H1 (cell line): ENCODE results near the gene RAPGEF6. TPM values are rescaled to one million over a fixed set of nuclear protein-coding genes. Genes with fewer than 3 reads are reported as not detected.

ENCODE experiments used
- CTCF ChIA-PET: fragments of 300-600 bp; sonication (Branson Sonifier 250); formaldehyde crosslinking; loops from one replicate; lab custom pipeline; 2021; ENCODE audit not compliant: partially characterized antibody; lab: Charles Lee
- POLR2A ChIA-PET: fragments of 300-600 bp; sonication (Branson Sonifier 250); formaldehyde crosslinking; loops from one replicate; lab custom pipeline; 2021; ENCODE audit warnings: inconsistent platforms; ENCODE audit not compliant: partially characterized antibody; lab: Charles Lee
- DNase-seq, 2 experiments: peaks; one replicate each; pipeline versions ENCODE4 v3.0.0 to v3.0.0-alpha.2; 2010 to 2022; ENCODE audit warnings: low spot score in 2 of 2, low read depth in 1 of 2, mixed read lengths in 1 of 2
- FAIRE-seq: peaks from 2 replicates; lab custom pipeline; 2011; peaks lifted over from hg19 to GRCh38; lab: Jason Lieb, UNC
- H2AFZ ChIP-seq: 2 replicates; pipeline ENCODE4 v1.8.1; 2012; ENCODE audit warnings: low read length, inconsistent platforms
- H2AK5ac ChIP-seq: 2 replicates; pipeline ENCODE4 v1.6.1; 2013; ENCODE audit warnings: low read depth, low read length
- H2BK120ac ChIP-seq: replicated peaks from 2 replicates; pipeline ENCODE3; 2013; ENCODE audit warnings: low read depth, low read length, inconsistent platforms
- H2BK12ac ChIP-seq: 2 replicates; pipeline ENCODE4 v1.6.1; 2013; ENCODE audit warnings: low read depth, low read length
- H2BK15ac ChIP-seq: 2 replicates; pipeline ENCODE4 v1.6.1; 2013; ENCODE audit warnings: low read length
- H2BK20ac ChIP-seq: 2 replicates; pipeline ENCODE4 v1.6.1; 2013; ENCODE audit warnings: low read length
- H2BK5ac ChIP-seq: 2 replicates; pipeline ENCODE4 v1.6.1; 2013; ENCODE audit warnings: low read depth, low read length
- H3K14ac ChIP-seq: 2 replicates; pipeline ENCODE4 v1.6.1; 2013; ENCODE audit warnings: inconsistent platforms; ENCODE audit not compliant: insufficient read length
- H3K18ac ChIP-seq: 2 replicates; pipeline ENCODE4 v1.6.1; 2013; ENCODE audit warnings: low read length; ENCODE audit errors: extremely low read depth
- H3K23ac ChIP-seq: 2 replicates; pipeline ENCODE4 v1.6.1; 2013; ENCODE audit warnings: inconsistent platforms; ENCODE audit not compliant: insufficient read length
- H3K23me2 ChIP-seq: 2 replicates; pipeline ENCODE4 v1.6.1; 2013; ENCODE audit warnings: low read depth, low read length
- H3K27ac ChIP-seq: 2 replicates; pipeline ENCODE4 v1.6.1; 2011; ENCODE audit warnings: low read depth, low read length, inconsistent platforms
- H3K27me3 ChIP-seq, 4 experiments: replicated peaks in 1 of 4; 1 replicate in 1 of 4; 2 replicates in 3 of 4; pipeline versions ENCODE4 v1.6.1 to v1.8.1; 2011 to 2013; ENCODE audit warnings: low read length in 3 of 4, mild to moderate bottlenecking in 3 of 4, inconsistent platforms in 2 of 4, mixed read lengths in 2 of 4, moderate library complexity in 1 of 4; ENCODE audit not compliant: control insufficient read depth in 3 of 4, insufficient read depth in 3 of 4; ENCODE audit errors: extremely low read depth in 1 of 4
- H3K36me3 ChIP-seq, 4 experiments: 2 replicates each; pipeline versions ENCODE4 v1.6.1 to v1.8.1; 2011 to 2013; ENCODE audit warnings: mild to moderate bottlenecking in 4 of 4, low read length in 3 of 4, moderate library complexity in 2 of 4, control low read depth in 1 of 4, inconsistent platforms in 1 of 4; ENCODE audit not compliant: insufficient read depth in 4 of 4, control insufficient read depth in 2 of 4
- H3K4ac ChIP-seq: replicated peaks from 2 replicates; pipeline ENCODE3; 2013; ENCODE audit warnings: low read length, low read depth, mixed read lengths, inconsistent platforms; ENCODE audit not compliant: insufficient read length
- H3K4me1 ChIP-seq, 4 experiments: replicated peaks in 1 of 4; 1 replicate in 1 of 4; 2 replicates in 3 of 4; pipeline versions ENCODE4 v1.6.1 to v1.8.1; 2011 to 2013; ENCODE audit warnings: low read length in 3 of 4, inconsistent platforms in 2 of 4, mixed read lengths in 1 of 4; ENCODE audit not compliant: insufficient read depth in 4 of 4, control insufficient read depth in 3 of 4
- H3K4me2 ChIP-seq, 2 experiments: 2 replicates each; pipeline versions ENCODE4 v1.6.1 to v1.8.1; 2011 to 2013; ENCODE audit warnings: low read depth in 2 of 2, low read length in 2 of 2, control low read depth in 1 of 2, inconsistent platforms in 1 of 2, mild to moderate bottlenecking in 1 of 2; ENCODE audit not compliant: insufficient read depth in 1 of 2
- H3K4me3 ChIP-seq, 4 experiments: fragments of 200-600, 300-600 bp in 1 of 4; sonication (generic), shearing (Covaris generic), sonication (Bioruptor Twin) in 1 of 4; 2 replicates each; pipeline versions ENCODE4 v1.5.1 to v1.8.1; 2011 to 2016; ENCODE audit warnings: low read length in 4 of 4, low read depth in 3 of 4, control low read depth in 2 of 4, inconsistent platforms in 2 of 4, mild to moderate bottlenecking in 2 of 4, mixed read lengths in 1 of 4, moderate library complexity in 1 of 4; ENCODE audit not compliant: insufficient read depth in 2 of 4; ENCODE audit errors: extremely low read depth in 1 of 4
- H3K56ac ChIP-seq: replicated peaks from 2 replicates; pipeline ENCODE3; 2013; ENCODE audit warnings: low read depth, mild to moderate bottlenecking, mixed read lengths, low read length, inconsistent platforms; ENCODE audit not compliant: insufficient read length
- H3K79me1 ChIP-seq: 2 replicates; pipeline ENCODE4 v1.6.1; 2013; ENCODE audit warnings: low read depth, low read length, control low read depth
- H3K79me2 ChIP-seq, 2 experiments: 2 replicates each; pipeline versions ENCODE4 v1.6.1 to v1.8.1; 2012 to 2013; ENCODE audit warnings: low read length in 2 of 2, mild to moderate bottlenecking in 2 of 2, inconsistent platforms in 1 of 2; ENCODE audit not compliant: insufficient read depth in 2 of 2, control insufficient read depth in 1 of 2
- H3K9ac ChIP-seq, 4 experiments: replicated peaks in 1 of 4; 1 replicate in 1 of 4; 2 replicates in 3 of 4; pipeline versions ENCODE4 v1.6.1 to v1.8.1; 2011 to 2013; ENCODE audit warnings: low read depth in 3 of 4, low read length in 3 of 4, control low read depth in 2 of 4, mild to moderate bottlenecking in 2 of 4, moderate library complexity in 2 of 4, inconsistent platforms in 1 of 4; ENCODE audit errors: extremely low read depth in 1 of 4
- H3K9me3 ChIP-seq, 2 experiments: 2 replicates each; pipeline versions ENCODE4 v1.6.1 to v1.8.1; 2012 to 2013; ENCODE audit warnings: mild to moderate bottlenecking in 2 of 2, moderate library complexity in 2 of 2, control low read depth in 1 of 2, inconsistent platforms in 1 of 2, low read depth in 1 of 2, low read length in 1 of 2, mixed read lengths in 1 of 2; ENCODE audit not compliant: insufficient read depth in 2 of 2
- H4K20me1 ChIP-seq, 2 experiments: replicated peaks in 1 of 2; 2 replicates each; pipeline versions ENCODE3 to v1.8.1; 2011 to 2013; ENCODE audit warnings: inconsistent platforms in 2 of 2, low read length in 2 of 2, mild to moderate bottlenecking in 1 of 2; ENCODE audit not compliant: insufficient read depth in 2 of 2, control insufficient read depth in 1 of 2
- H4K5ac ChIP-seq: 2 replicates; pipeline ENCODE4 v1.6.1; 2013; ENCODE audit warnings: low read length, low read depth, mixed read lengths, inconsistent platforms; ENCODE audit not compliant: insufficient read length
- H4K8ac ChIP-seq: 2 replicates; pipeline ENCODE4 v1.8.0; 2013; ENCODE audit warnings: mild to moderate bottlenecking, moderate library complexity, low read length, inconsistent platforms; ENCODE audit not compliant: insufficient read depth; ENCODE audit errors: extremely low read depth
- H4K91ac ChIP-seq: replicated peaks from 2 replicates; pipeline ENCODE3; 2013; ENCODE audit warnings: low read length, mixed read lengths, inconsistent platforms; ENCODE audit not compliant: insufficient read length
- ATF2 ChIP-seq: IDR thresholded peaks from 2 replicates; pipeline ENCODE4 v1.6.1; 2012; ENCODE audit warnings: low read length, inconsistent platforms
- BACH1 ChIP-seq: IDR thresholded peaks from 2 replicates; pipeline ENCODE4 v1.6.1; 2012; ENCODE audit warnings: low read length, improper control_type of control experiment
- BCL11A ChIP-seq, 2 experiments: IDR thresholded peaks; one replicate each; pipeline ENCODE4 v1.6.1; 2011; ENCODE audit warnings: low read depth in 2 of 2, low read length in 2 of 2, mild to moderate bottlenecking in 2 of 2
- EP300 ChIP-seq, 2 experiments: IDR thresholded peaks; 1 replicate in 1 of 2; 2 replicates in 1 of 2; pipeline ENCODE4 v1.6.1; 2011 to 2012; ENCODE audit warnings: low read depth in 2 of 2, low read length in 2 of 2, mild to moderate bottlenecking in 2 of 2, borderline replicate concordance in 1 of 2, inconsistent platforms in 1 of 2, moderate library complexity in 1 of 2
- JUN ChIP-seq: IDR thresholded peaks from 2 replicates; pipeline ENCODE4 v1.6.1; 2011; ENCODE audit warnings: low read depth, mild to moderate bottlenecking, improper control_type of control experiment, low read length
- JUND ChIP-seq: IDR thresholded peaks from 2 replicates; pipeline ENCODE4 v1.6.1; 2011; ENCODE audit warnings: mild to moderate bottlenecking, improper control_type of control experiment, low read length
- NANOG ChIP-seq: IDR thresholded peaks from 2 replicates; pipeline ENCODE4 v1.6.1; 2011; ENCODE audit warnings: low read length, low read depth, mild to moderate bottlenecking, inconsistent platforms; ENCODE audit not compliant: insufficient read depth, poor library complexity, severe bottlenecking
- SIRT6 ChIP-seq: IDR thresholded peaks from one replicate; pipeline ENCODE4 v1.7.1; 2012; ENCODE audit warnings: low read length, inconsistent platforms
- SP4 ChIP-seq: IDR thresholded peaks from 2 replicates; pipeline ENCODE4 v1.6.1; 2012; ENCODE audit warnings: low read length, inconsistent platforms
- TAF7 ChIP-seq: optimal IDR thresholded peaks from 2 replicates; pipeline ENCODE3; 2011; ENCODE audit warnings: low read depth, mild to moderate bottlenecking, inconsistent platforms, low read length, moderate library complexity, borderline replicate concordance
- WGBS, 2 experiments: shearing (Covaris generic) in 1 of 2; methylation state at CpG; one replicate each; pipeline versions ENCODE4 v1.1.6 to v1.1.7; 2013 to 2015; ENCODE audit warnings: low lambda C conversion rate in 2 of 2, mixed read lengths in 2 of 2, inconsistent platforms in 1 of 2, low coverage in 1 of 2, missing lambda C conversion rate in 1 of 2; ENCODE audit not compliant: insufficient replicate concordance in 2 of 2, insufficient coverage in 1 of 2, insufficient read length in 1 of 2; ENCODE audit errors: extremely low coverage in 1 of 2, missing lambda C conversion rate in 1 of 2; 5-methylcytosine and 5-hydroxymethylcytosine counted together
- polyA plus RNA-seq, 7 experiments: library from polyadenylated mRNA; depleted of rRNA in 3 of 7; stranded (reverse) in 5 of 7; unstranded in 2 of 7; fragments of >200 nt in 5 of 7; fragments of 200-250 nt in 2 of 7; gene quantifications; 1 replicate in 5 of 7; 2 replicates in 1 of 7; 4 replicates in 1 of 7; pipeline versions ENCODE4 v1.2.1 to v1.2.3, GENCODE V29; 2011 to 2013; ENCODE audit warnings: missing spikeins in 2 of 7, mixed read lengths in 2 of 7
- total RNA-seq: library from RNA; stranded (reverse); fragmentation: NEBNext Ultra II Directional; extraction: Animal tissue kit (Norgen Biotek cat#: 25700); gene quantifications from 2 replicates; pipeline ENCODE4 v1.2.1, GENCODE V29; 2021

Gene RAPGEF6
- total and polyA plus RNA-seq, 2 of the 8 experiments (the other 6 are each of a cell fraction or from before 2014, with no cell fraction given) = 4.8 to 20.0 TPM

GRCh38 chr5:131389869-131390265 lies 245.2 kb downstream of the RAPGEF6 start:
- Histone ChIP-seq H2BK5ac (no peak overlapping the region), H4K8ac (no peak overlapping the region), H3K9me3 (no peaks in the 10 kb centered on the region), H3K79me2 (no peaks in the 10 kb centered on the region), H3K4me1 (no peaks in the 10 kb centered on the region), H4K20me1 (no peaks in the 10 kb centered on the region), H4K91ac (no peak overlapping the region), H3K79me1 (no peaks in the 10 kb centered on the region), H3K9ac (no peak overlapping the region), H3K27me3 (no peaks in the 10 kb centered on the region), H3K56ac (no peak overlapping the region), H2BK12ac (no peak overlapping the region), H3K23ac (no peak overlapping the region), H3K4me2 (no peak overlapping the region), H3K14ac (no peak overlapping the region), H2BK15ac (no peak overlapping the region), H4K5ac (no peak overlapping the region)
- CTCF ChIA-PET = no interaction called here
- WGBS, 2 experiments = 94% methylated on average over 1 of the region's 1 CpG; no CpG with 5 or more reads in 1 of the 2 experiments
- TF ChIP-seq BACH1 (no peak), BCL11A (IDR thresholded peaks at IDR 0.05; ENCODE audit: low read depth in 2 of 2, low read length in 2 of 2) (no peak), JUND (no peak), SIRT6 (no peak), NANOG (no peak), TAF7 (no peak), JUN (no peak), ATF2 (no peak), EP300 (IDR thresholded peaks at IDR 0.05; ENCODE audit: borderline replicate concordance in 1 of 2, low read depth in 2 of 2, low read length in 2 of 2) (no peak), SP4 (no peak)
- TF ChIP-seq, all 59 proteins: peak for 0
- H2AFZ ChIP-seq = no peak overlapping the region
- POLR2A ChIA-PET = no interaction called here
- H3K23me2 ChIP-seq = no peaks in the 10 kb centered on the region
- H3K18ac ChIP-seq = no peak overlapping the region
- no peak for DNase-seq
- peaks cover 2 to 10% (median 6%) of the 10 kb centered on the region in 4 experiments; a peak in 3 of 8 replicates for H3K36me3 ChIP-seq
- no peak overlapping the region for H3K4ac ChIP-seq
- H2BK120ac ChIP-seq = no peak overlapping the region
- H2AK5ac ChIP-seq = no peak overlapping the region
- no peak overlapping the region for H3K27ac ChIP-seq
- no peak for FAIRE-seq
- H2BK20ac ChIP-seq = no peak overlapping the region
- H3K4me3 ChIP-seq = no peak overlapping the region
